Stimulated activated naive CD4-positive, alpha-beta T cell (primary cell): ENCODE results near the gene TENM3.
"Not testable (repeated sequence)": the region's sequence is repeated elsewhere in the genome, so short reads cannot be mapped to it uniquely, and the experiment has no call there.

ENCODE experiments used
- DNase-seq, 6 experiments: peaks; one replicate each; lab custom pipeline; 2025; lab: John Stamatoyannopoulos, UW

TENM3 gene

DNA sequence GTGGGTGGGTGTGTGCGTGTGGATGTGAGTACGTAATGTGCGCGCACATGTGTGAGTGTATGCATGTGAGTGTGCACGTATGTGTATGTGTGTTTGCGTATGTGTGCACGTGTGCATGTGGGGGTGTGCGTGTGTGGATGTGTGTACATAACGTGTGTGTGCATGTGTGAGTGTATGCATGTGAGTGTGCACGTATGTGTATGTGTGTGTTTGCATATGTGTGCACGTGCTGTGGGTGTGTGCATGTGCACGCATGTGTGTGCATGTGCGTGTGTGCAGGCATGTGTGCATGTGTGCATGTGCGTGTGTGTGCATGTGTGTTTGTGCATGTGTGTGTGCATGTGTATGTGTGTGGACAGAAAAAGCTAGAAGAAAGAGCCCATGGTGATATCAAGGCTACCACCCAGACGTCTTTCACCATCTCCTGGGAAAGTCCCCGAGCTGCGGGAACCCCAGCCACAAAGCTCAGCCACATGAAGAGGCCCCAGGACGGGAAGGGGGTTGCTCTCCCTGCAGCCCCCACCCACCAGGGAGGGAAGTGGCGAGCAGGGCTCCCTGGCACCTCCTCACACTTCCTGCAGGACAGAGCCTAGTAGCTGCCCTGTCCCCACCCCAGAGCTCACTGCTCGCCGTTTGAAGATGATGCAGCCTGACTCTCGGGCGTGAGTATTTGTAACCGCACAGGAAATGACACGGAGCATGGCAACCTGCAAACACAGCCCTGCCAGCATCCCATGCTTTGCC lies 565.6 kb downstream of the TENM3 start:
- DNase-seq, result peak in 4 of 6 experiments; percentile 19 to 41 (median 35)

DNA sequence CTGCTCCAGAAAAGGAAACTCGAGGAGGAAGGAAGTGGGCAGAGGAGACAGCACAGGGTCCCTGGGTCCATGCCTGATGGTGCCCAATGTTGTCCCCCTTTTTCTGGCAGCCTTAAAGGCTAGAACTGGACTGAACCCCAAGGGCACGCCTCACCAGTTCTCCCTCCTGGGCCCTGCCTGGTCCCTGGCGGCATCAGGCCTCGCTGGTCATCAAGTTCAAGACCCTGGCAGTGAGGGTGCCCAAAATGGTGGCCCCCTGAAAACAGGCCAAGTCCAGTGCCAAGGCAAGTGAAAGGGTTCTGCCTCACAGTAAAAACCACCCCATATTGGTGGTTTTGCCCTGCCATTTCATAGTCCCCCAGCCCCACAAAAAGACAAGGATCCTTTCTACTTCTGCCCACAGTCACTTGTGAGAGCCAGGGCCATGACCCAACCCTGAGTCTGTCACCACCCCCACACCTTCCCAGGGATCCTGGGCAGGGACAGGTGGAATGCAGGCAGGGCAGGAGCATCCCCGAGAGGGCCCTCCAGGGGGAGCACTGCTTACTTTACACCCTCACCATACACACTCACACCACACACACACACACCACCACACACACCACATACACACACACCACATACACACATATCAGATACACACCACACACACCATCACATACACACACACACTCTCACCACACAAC lies 566.4 kb downstream of the TENM3 start:
- DNase-seq, result peak in 1 of 6 experiments; percentile 35

DNA sequence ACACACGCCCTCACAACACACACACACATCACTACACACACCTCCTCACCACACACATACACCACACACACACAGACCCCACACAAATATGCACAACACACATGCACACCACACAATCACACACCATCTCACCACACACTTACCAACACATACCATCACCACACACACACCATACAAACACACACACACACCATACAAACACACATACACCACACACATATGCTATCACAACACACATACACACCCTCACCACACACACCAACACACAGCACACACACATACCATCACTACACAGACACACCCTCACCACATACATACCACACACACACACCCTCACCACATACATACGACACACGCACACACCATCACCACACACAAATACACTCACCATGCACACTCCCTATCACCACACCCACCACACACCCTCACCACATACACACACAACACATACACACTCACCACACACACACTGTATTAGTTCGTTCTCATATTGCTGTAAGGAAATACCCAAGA lies 567.0 kb downstream of the TENM3 start:
- DNase-seq, result no peak

DNA sequence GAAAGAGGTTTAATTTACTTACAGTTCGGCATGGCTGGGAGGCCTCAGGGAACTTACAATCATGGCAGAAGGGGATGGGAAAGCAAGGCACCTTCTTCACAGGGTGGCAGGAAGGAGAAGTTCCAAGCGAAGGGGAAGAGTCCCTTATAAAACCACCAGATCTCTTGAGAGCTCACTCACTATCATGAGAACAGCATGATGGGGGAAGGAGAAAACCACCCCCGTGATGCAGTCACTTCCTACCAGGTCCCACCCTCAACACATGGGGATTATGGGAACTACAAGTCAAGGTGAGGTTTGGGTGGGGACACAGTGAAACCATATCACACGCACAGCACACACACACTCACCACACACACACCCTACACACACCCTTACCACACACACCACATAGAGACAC lies 569.7 kb downstream of the TENM3 start:
- DNase-seq, result no peak

DNA sequence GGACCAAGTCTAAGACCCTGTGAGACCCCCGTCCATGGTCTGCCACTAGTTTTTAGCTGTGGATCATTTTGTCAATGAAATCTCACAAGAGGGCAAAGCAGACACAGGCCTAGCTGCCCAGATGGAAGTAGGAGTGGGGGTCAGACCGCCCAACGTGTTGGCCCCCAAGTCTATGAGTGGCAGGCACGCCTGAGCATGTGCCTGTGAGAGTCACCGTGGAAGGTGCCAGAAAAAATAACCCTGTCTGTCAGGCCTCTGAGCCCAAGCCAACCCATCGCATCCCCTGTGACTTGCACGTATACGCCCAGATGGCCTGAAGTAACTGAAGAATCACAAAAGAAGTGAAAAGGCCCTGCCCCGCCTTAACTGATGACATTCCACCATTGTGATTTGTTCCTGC lies 570.9 kb downstream of the TENM3 start:
- DNase-seq, result not testable (repeated sequence)

DNA sequence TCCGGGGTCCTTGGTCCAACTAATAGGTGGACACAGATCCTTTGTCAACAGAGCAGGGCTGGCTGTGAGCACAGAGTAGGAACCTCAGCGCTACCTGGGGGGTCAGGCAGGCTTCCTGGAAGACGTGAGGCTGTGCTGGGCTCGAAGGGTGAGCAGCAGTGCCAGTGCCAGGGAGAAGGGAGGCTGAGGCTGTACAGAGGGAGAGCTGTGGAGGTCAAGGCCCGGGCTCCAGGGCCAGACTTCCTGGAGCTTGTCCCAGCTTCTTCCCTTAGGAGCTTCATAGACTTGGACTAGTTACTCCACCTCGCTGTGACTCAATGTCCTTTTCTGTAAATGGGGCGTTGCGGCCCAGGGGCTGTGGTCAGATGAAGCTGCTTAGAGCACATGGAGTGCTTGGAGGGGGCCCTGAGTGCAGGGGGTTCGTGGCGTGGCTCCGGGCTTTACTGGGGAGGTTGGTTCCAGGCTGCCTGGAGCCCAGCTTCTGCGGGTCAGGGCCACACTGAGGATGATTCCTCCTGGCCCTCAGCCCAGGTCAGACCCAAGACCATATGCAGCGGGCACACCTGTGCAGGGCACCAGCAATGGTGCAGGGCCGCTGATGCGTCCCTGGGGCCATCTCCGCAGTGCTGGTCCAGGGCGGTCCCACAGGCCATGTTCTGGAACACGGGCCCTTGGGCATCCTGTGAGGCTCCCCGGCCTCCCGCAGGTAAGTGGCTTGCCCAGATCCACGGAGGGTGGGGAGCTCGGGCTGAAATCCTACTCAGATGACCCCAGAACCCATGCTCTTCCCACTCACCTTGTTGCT lies 575.9 kb downstream of the TENM3 start:
- DNase-seq, result no peak

DNA sequence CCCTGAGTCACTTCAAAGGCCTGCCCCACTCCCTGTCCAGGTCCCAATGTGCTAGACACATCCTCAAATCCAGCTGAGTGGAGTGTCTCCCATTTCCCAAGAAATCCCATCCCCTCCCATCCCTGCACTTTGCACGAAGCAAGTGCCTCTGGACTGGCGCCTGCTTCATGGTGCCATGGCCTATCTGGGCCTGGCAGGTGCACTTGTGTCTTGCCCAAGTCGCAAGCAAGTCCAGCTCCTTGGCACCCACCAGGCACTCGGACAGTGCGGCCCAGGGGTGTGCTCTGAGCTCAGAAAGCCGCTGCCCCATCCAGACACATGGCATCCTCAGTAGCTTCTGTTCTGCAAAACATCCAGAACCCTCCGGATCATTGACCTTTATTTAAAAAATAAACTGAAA lies 576.5 kb downstream of the TENM3 start:
- DNase-seq, result no peak

DNA sequence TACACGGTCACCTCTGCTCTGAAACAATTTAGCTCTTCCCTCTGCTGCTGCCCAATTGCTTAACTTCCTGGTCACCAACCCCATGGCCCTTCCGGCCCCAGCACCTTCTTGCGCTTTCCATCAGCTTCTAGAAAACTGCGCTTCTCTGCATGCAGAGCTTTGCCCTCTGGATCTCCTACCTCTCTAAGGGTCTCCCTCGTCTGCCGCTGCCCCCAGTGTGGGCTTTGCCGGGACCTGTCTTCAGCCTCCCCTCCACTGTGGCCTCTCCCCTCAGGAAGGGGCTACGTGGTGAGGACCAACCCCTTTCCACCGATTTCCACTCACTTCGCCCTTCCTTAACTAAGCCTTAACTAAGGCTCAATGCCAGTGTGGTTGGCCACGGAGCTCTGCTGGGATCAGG lies 579.4 kb downstream of the TENM3 start:
- no peak for DNase-seq

DNA sequence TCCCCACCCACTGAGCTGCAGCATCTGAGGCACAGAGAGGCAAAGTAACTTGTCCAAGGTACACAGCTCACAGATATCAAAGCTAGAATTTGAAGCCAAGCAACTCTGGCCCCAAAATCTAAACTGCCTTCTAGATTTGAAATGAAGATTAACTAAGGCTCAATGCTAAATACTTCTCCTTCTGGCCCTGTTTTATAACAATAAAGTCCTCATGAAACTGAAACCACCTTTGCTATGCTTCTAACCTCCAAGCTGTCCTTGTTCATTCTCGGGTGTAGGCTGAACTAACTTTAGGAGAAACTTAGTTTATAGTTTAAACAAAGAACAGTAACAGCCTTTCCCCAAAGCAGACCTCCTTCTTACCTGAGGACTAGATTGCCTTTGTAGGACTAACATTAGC lies 580.4 kb downstream of the TENM3 start:
- no peak for DNase-seq

DNA sequence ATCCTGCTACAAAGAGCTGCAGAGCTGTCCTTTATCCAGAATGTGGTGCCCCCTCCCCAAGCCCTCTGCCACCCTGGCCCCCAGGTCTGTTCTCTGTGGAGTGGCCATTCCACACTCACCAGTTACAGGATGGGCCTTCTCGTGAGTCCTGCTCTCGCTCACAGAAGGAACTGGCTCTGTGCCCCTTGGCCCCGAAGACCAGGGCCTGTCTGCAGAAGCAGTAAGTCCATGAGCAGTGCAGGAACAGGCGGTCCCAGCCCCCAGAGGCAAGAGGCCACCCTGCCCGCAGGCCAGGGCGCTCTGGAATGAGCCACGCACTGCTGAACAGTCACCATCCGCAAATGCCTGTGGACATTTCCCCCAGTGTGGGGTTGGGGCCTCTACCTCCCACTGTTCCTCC lies 581.8 kb downstream of the TENM3 start:
- no peak for DNase-seq

DNA sequence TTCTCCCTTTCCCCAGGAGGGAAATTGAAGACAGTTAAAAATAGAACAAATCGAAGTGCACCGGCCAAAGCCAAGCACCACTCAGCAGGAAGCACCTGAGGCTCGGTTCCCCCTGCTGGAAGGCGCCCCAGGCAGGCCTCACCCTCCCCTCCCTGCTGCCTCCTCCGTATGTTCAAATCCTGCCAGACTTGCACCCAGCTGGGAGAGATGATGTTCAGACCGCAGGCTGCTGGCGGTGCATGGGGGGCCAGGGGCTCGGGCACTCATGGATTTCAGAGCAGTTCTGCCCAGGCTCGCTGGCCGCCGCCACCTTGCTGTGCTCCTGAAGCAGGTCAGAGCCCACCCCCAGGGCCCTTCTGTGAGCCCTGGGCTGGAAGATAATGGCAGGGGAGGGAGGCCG lies 582.6 kb downstream of the TENM3 start:
- no peak for DNase-seq

DNA sequence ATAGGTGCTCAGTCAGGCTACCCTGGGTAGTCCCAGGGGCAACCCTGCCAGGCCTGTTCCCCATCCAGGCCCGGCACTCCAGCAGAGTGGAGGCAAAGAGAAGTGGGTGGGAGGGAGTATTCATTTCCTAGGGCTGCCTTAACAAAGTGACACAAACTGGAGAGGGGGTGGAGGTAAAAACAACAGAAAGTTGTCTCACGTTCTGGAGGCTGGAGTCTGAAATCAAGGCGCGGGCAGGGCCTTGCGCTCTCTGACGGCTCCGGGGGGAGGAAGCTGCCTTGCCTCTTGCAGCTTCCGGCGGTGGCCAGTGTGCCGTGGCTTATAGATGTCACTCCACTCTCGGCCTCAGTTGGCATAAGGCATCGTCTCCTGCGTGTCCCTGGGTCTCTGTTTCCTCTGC lies 583.2 kb downstream of the TENM3 start:
- peak in 1 of 6 experiments; percentile 3 for DNase-seq

DNA sequence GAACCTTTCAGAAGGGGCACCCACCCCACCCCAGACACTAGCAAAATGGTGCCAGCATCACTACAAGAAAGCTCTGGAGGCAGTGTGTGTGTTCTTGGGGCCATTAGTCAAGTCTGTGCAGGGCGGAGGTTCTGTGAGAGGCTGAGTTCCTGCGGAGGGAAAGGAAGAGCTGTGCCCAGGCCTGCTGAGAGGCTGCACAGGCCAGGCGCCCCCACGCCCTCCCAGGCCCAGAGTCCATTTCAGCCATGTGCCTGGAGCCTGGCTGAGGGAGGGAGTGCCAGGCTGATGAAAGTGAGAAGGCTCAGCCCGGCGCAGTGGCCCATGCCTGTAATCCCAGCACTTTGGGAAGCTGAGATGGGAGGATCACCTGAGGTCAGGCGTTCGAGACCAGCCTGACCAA lies 584.0 kb downstream of the TENM3 start:
- DNase-seq, result no peak

DNA sequence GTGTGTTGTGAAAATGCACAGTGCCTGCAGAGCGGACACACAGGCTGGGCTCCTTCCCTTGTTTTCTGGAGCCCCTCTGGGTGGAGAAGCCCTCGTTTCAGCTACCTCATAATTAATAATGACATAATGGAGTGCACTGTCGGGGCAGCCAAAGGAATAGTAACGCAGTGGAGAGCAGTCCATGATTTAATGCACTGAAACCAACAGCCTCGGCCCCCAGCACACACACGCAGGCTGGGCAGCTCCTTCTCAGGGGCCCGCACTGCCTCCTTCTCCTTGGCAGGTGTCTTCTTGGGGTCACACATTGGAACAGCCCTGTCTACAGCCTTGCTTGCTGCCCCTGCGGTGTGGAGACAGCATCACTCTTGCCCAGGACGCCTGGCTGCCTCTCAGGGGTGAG lies 584.8 kb downstream of the TENM3 start:
- DNase-seq, result no peak

DNA sequence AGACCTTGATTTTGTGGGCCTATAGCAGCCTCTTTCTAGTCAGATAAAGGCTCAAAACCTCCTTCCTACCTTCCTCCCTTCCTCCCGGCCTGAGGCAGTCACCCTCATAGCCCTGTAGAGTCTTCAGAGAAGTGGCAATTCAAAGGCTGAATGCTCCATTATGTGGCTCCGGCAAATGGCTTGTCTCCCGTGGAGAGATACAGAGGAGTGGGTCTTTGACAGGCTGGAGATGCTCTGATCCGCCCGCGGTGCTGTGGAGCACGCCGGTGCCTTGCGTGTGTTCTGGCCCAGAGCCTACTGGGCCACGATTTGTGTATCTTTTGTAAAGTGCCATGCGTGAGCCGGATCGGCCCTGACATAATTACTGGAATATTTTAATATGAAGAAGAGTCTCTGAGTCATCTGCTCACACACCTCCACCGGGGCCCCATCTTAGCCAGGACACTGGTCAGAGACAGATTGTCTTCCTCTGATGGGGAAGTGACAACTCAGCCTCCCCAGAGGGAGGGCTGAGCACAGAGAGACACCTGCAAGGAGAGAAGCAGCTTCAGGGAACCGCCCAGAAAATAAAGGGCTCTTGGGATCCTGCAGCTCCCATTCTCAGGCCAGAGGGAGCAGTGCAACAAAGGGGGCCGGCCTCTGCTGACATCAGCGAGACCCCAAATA lies 585.3 kb downstream of the TENM3 start:
- no peak for DNase-seq

DNA sequence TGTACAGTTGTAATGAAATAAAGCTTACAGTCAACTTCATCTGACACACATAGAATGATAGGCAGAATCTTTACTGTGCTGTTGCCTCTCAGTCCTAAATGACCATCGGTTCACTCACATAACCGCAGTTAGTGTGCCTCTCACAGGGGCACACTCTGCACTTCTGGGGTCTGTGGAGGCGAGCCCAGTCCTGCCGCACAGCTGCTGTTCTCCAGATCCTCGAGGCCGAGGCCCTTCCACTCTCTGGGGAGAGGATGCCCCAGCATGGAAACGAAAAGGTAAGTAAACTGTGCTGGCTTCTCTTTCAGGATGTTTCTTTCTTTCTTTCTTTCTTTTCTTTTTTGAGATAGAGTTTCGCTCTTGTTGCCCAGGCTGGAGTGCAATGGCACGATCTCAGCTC lies 586.0 kb downstream of the TENM3 start:
- no peak for DNase-seq

DNA sequence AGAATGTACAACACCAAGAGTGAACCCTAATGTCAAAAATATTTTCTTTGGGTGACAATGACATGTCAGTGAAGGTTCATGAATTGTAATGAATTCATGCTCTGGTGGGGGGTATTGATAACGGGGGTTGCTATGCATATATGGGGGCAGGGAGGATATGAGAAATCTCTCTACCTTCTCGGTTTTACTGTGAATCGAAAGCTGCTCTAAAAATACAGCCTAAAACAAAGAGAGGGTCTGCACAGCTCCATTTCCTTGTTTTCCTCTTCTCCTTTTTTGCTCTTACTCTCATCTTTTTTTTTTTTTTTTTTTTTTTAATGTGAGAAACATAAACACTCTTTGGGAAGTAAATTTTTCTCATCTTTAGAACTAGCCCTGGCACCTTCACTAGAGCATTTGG lies 588.2 kb downstream of the TENM3 start:
- DNase-seq, result no peak

DNA sequence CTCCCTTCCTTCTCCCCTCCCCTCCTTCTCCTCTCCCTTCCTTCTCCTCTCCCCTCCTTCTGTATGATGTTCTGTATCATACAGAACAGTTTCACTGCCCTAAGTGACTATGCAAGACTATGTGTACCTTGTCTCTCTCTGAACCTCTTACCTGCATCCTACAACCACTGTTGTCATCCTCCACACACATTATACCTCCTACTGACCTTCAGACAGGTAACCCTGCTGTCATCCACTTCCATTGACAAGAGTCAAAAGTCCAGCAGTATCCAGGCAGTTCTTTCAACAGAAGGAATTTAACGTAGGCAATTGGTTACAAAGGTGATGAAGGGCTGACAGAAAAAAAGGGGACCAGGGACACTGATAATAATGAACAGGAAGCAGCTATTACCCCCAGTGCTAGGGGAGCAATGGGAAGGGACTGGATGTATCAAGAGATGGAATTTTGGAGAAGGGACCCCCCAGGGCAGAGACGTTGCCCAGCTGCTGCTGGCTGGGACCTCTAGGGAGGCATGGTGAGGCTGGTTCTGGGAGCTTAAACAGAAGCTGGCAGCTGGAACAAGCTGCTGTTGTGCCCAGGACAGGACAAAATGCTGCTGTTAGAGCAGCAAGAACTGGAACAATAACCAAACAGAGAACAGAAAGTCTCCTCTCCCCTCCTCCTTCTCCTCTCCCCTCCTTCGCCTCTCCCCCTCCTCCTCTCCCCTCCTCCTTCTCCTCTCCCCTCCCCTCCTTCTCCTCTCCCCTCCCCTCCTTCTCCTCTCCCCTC lies 589.3 kb downstream of the TENM3 start:
- no peak for DNase-seq

DNA sequence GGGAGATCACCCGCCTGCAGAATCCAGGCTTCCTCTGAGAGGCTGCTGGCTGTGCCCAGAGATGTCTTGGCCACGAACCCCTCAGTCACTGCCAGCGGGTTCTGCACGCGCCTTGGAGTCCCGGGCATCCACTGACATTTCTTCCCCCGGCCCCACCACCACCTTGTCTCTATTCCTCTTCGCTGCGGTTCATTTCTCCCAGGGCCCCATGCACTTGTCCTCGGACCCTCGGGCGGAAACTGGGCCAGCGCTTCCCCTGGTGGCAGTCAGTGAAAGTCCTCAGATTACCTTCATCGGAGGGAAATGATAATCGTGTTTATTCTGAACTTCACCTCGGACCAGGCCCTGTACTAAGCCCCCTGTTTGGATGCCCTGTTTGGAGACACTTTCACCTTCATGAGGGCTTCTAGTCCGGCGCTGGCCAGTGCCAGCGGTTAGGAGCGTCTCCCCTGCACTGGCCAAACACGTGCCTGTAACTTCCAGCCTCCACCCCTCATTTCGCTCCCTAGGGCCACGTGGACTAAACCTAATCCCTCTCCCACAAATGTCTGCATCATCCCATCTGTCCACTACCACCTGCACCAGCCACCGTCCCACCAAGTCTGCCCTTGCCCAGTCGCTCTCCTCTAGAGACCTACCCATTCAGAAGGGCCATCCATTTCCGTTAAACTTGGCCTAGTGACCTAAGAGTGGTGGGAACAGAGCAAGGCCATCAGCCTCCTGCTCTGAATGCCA lies 592.0 kb downstream of the TENM3 start:
- DNase-seq, result no peak

DNA sequence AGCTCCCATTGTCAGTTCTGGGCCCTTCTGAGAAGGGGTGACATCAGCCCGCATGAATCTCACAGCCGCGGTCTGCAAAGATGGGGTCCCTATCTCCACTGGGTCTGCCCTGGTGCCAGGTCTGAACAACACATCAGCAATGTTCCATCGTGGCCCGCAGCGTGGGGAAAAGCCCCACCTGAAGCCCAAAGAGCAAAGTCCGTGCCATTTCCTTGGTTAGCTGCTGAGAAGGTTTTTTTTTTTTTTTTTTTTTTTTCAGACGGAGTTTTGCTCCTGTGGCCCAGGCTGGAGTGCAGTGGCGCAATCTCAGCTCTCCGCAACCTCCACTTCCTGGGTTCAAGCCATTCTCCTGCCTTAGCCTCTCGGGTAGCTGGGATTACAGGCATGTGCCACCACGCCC lies 594.6 kb downstream of the TENM3 start:
- DNase-seq, result no peak

DNA sequence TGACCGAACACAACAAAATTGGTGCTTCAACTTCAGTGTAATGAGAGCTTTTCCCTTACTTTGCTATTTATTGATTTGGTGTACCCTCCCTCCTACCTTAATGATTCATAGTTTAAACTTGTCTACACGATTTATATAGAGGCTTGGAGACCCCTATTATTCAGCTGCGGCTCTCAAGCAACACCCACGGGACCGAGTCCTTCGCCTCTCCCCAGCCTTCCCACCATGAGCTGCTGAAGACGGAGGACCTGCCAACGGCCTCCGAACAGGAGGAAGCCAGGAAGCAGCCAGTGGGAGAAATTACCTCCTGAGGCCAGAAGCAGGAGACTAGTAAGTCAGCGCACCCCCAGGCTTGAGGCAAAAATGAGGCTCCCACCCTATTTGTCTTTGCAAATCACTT lies 595.3 kb downstream of the TENM3 start:
- no peak for DNase-seq
